PC-9 (cell line): Measurements from ENCODE around the gene NRSN2.
"Not testable (repeated sequence)": the region's sequence is repeated elsewhere in the genome, so short reads cannot be mapped to it uniquely, and the experiment has no call there.

Source experiments
- CTCF ChIP-seq: fragments of 200-600 bp; sonication (generic); conservative IDR thresholded peaks from 2 replicates; pipeline ENCODE4 v1.6.1; 2017; ENCODE audit warnings: mixed run types, antibody characterized with exemption, mild to moderate bottlenecking, moderate library complexity
- EZH2 ChIP-seq: fragments of 200-600 bp; sonication (generic); IDR thresholded peaks from 2 replicates; pipeline ENCODE4 v1.8.0; 2017; ENCODE audit warnings: antibody characterized with exemption, low read depth

GRCh38 chr20:386634-387033 is 39.7 kb downstream of the NRSN2 start:
- TF ChIP-seq CTCF, EZH2: not testable (repeated sequence)
